ENCODE results near the gene WWOX.

Gene WWOX

DNA sequence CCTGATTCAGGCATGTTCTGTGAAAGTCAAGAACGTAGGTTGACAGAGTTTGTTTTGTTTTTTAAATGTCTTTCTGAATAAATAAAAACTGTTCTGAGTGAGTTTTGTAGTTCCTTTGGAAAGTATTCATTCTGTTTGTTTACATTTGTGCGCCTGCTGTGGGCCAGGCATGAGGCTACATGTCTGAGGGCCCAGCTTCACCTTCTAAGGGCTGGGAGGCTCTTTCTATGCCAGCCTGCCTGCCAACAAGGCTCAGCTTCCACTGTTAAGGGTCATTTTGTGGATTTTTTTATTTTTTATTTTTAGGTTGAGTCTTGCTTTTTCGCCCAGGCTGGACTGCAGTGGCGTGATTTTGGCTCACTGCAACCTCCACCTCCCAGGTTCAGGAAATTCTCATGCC lies 6.1 kb downstream of the WWOX start:
- no peak for DNase-seq (ENCODE audit: low read depth)

DNA sequence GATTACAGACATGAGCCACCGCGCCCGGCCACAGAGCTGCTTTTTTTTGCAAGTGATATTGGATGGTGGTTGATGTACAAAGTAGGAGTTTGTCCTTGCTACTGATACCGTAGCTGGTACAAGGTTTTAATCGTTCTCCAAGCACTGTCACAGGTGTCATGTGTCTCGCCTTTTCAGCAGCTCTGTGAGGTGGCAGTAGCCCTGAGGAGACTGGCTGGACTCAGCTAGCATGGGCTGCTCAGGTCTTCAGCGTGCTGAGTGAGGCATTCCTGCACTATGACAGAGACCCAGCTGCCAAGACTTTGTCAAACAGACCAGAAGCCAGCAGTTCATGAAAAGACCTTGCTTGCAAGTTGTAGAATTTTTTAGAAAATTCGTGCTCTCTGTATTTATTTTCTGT lies 7.2 kb downstream of the WWOX start:
- DNase-seq (ENCODE audit: low read depth): no peak

DNA sequence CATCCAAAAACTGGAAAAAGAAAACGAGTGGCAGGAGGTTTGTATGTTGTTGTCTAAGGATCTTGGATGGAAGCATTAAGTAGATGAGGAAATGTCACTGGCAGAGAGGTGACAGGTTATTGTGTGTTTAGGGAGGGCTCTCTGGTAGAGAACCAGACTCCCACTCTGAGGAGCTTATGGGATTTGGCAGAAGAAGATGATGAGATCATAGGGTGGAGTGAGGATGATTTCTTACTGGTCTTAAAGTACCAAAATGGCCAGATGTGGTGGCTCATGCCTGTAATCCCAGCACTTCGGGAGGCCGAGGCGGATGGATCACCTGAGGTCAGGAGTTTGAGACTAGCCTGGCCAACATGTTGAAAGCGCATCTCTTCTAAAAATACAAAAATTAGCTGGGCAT lies 9.0 kb downstream of the WWOX start:
- DNase-seq (ENCODE audit: low read depth): no peak

DNA sequence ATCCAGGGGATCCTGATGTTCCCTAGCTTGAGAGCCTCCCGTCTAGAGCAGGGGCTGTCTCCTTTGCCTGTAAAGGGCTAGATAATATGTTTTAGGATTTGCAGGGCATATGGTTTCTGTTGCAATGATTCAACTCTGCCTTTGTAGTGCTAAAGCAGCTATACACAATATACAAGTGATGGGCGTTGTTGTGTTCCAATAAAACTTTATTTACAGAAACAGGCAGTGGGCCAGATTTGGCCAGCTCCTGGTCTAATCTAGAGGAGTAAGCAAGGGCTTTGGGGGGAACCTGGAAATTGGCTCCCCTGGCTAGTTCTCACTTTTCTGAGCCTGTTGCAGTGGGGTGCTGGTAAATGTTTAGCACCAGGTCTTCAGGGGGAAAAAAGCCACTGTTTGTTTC lies 13.8 kb downstream of the WWOX start:
- no peak for DNase-seq (ENCODE audit: low read depth)

DNA sequence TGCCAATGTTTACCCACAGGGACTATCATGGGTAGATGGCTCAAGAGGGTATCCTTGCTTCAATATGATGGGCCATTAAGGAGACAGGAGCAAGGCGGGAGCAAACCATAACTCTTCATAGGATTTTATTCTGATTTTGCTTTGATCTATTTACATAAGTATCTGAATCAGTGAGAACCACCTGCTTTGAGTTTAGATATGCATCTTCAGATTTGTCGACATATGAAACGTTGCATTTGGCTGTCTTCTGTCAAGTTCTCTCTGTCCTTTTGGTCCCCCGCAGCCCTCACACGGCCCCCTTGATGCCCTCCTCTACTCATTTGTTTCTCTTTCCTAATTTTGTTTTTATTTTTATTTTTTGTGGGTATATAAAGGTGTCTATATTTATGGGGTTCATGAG lies 16.2 kb downstream of the WWOX start:
- DNase-seq (ENCODE audit: low read depth): no peak

DNA sequence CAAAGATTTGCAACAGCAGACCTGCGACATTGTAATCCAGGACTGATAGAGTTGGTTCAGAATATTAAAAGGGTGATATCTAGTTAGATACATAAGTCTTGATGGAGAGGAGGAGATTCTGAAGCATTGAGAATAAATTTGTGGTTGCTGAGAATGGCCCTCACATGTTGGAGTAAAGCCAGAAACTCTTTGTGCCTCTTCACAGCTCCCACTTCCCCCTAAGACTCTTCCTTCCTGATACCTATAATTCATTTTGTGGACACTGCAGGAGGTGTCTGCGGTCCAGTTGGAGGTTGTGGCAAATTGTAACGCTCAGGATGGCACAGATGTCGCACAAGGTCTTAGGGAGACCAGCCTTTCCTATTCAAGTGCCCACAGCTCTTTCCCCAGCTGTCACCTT lies 17.5 kb downstream of the WWOX start:
- DNase-seq (ENCODE audit: low read depth): no peak

DNA sequence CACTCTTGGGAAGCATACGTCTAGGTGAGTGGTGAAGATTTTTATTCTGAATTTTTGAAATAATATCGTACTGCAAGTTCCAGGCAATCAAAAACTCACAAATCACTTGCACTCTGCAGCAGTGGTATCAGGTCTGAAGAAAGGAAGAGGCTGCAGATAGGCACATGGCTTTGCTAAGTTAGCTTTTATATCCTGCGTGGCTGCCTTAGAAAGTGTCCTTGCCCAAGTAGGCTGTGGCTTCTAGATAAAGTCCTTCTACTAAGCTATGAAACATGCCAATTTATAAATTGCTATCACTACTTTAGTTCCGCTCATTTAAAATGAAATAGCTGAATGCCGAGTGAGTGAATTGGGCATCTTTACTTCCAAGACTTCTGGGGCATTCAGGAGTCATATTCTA lies 17.9 kb downstream of the WWOX start:
- DNase-seq (ENCODE audit: low read depth): no peak

DNA sequence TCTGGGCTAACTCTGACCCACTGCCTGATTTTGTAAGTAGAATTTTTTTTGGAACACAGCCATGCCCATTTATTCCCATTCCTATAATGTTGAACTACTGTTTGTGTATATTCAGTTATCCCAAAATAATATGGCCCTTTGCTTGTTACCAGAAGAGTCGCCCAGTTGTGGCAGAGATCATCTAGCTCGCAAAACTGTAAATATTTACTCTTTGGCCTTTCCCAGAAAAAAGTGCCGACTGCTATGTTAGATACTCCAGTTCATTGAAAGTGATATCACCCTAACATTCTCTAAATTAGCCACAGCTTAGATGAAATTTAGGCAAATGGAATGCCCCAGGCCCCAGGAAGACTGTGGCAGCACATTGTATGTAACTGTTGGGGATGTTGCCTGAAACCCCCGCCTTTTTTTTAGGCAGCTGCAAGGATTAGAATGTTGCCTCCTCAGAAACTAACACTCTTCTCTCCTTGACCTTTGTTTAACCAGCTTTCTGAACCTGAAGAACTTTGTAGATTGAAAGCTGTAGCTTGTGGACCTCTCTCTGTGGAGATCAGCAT lies 19.1 kb downstream of the WWOX start:
- DNase-seq (ENCODE audit: low read depth): no peak

DNA sequence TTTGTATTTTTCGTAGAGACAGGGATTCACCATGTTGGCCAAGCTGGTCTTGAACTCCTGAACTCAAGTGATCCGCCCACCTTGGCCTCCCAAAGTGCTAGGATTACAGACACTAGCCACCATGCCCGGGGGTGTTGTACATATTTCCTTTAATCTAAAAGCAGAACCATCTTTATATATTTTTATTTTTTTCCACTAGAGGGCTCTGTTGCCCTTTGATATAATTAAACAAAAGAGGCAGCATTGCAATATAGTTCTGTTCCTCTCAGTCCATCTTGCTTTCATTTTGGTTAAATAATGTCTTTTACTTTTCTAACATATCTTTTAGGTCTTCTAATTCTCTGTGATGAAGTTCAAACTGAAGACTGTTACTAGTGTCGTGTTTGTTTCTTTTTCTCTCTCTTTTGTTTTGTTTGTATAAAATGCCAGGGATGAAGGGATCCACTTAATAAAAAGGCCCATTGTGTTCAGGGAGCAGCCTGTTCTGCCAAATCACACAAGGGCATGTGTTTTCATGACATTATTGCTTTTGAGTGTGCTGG lies 23.4 kb downstream of the WWOX start:
- peak; percentile 65 for DNase-seq (ENCODE audit: low read depth)

DNA sequence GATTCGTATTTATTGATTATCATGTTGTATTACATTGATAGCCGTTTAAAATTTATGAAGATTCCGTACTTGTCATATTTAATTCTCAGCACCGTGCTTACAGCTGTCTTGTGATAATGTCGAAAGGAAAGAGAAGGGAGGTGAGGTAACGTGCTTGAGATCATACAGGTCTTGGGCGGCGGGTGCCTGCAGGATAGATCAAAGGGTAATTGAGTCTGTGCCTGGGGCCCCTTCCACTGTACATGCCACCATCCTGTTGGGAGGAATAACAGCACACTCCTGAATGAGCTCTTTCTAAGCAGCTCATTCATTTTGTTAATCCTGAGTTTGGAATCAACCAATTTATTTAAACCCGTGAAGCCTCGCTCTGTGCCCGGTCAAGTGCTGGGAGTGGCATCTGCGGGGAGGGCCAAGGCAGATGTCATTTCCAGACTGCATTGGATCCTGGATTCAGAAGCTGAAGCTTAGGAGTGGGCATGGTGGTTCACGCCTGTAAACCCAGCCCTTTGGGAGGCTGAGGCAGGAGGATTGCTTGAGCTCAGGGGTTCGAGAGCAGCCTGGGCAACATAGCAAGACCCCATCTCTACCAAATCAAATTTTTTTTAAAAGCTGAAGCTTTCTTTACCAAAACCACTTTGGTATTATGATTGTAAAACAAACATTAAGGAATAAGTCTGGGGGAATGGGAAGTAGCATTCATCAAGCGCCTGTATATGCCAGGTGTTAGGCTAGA lies 25.8 kb downstream of the WWOX start:
- no peak for DNase-seq (ENCODE audit: low read depth)

DNA sequence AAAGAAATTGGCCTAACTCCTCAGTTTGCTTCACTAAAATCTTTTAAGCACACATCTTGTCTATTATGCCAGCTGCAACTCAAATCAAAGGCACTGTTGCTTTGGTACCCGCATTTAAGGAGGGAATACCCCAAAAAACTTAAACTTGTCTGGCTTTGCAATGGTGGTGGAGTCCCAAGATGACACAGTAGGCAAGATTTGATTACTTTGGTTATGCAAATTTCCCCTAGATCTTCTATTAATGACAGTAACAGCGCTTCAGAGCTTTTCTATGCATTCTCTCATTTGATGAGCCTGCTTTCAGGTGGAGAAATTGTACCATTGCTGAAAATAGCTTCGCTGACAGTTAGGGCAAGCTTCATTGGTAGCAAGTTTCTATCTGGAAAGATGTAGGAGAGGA lies 27.2 kb downstream of the WWOX start:
- DNase-seq (ENCODE audit: low read depth): no peak

DNA sequence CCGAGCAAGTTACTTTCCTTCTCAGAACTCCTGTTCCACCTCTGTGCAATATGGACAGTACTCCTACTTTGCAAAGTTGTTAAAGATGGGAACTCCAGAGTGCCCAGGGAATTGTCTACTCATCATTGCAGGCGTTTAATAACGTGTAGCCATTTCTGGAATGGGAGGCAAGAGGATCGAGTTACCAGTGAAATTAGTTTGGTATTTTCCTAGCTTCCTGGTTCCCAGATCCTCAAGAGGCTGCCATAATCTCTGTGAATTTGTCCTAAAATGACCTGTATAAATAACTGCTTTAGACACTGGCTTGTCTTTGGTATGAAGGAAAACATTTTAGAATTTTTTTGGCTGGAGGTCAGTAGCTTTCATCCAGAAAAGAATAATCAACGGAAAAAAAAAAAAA lies 27.7 kb downstream of the WWOX start:
- DNase-seq (ENCODE audit: low read depth): peak; percentile 64

DNA sequence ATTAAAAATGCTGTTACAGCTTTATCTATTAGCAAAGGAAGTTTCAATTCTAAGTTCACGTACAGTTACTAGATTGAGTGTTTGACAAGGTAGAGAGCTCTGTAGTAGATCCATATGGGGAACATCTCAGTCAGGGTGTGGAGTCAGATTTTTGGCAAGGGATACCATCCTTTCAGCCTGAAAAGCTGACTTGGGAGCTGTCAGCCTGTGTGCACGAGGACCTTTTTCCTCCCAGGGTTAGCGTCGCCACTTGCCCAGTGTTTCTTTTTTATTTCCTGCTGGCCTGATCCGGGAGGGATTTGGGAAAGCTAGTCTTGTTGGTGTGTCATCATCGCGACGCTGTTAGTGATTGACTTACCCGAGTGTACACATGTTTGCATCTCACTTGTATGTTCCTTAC lies 29.5 kb downstream of the WWOX start:
- no peak for DNase-seq (ENCODE audit: low read depth)

DNA sequence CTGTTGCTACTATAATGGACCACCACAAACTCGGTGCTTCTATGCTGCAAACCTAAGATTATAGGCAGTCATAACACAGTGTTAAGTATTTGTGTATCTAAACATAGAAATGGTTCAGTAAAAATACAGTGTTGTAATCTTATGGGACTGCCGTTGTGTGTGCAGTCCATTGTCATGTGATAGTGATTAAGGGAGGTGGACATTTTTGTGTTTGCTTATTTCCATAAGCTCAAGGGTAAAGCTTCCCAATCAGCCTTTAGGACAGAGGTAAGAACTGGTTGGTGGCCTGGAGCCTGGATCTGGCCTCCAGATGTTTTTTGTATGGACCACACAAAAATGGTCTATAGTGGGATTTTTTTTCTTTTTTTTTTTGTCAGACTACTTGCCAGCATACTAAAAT lies 29.9 kb downstream of the WWOX start:
- DNase-seq (ENCODE audit: low read depth): no peak

DNA sequence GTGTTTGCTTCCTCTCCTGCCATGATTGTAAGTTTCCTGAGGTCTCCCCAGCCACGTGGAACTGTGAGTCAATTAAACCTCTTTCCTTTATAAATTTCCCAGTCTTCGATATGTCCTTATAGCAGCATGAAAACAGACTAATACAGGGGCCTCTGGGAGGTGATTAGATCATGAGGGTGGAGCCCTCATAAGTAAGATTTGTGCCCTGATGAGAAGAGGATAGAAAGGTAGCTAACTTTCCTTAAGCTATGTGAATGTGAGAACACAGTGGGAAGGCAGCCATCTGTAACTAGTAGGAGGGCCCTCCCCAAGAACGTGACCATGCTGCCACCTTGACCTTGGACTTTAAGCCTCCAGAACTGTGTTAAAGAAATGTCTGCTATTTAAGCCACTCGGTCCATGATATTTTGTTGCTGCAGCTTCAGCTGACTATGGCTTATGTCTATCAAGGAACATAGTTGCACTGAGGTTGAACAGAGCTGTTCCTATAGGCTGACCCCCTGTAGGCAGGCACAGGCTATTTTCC lies 30.7 kb downstream of the WWOX start:
- DNase-seq (ENCODE audit: low read depth): no peak

DNA sequence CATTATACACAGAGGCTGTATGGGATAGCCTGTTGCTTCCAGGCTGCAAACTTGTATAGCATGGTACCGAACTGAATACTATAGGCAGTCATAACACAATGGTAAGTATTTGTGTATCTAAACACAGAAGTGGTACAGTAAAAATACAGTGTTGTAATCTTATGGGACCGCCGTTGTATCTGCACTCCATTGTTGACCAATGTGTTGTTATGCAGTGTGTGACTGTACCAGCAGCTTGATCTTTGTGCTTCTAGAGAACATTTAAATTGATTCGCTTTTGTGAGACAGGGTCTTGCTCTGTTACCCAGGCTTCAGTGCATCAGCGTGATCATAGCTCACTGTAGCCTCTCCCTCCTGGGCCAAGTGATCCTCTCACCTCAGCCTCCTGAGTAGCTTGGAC lies 31.5 kb downstream of the WWOX start:
- DNase-seq (ENCODE audit: low read depth): no peak

DNA sequence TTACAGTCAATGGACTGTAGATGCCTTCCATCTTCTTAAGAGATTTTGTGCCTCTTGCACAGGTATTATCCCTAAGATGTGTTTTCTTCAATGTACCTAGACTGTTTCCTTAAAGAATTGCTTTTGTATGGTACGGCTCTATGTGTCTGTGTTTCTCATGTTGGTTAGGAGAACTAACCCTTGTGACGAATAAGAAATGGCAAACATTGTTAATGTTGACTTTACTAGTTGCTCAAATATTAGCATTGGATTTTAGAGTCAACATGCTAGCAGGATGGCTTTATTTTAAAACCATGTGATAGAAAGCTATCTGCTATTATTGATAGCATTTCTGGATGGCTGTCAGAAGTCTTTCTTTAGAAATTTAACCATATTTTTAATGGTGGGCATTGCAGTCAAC lies 34.5 kb downstream of the WWOX start:
- DNase-seq (ENCODE audit: low read depth): no peak

DNA sequence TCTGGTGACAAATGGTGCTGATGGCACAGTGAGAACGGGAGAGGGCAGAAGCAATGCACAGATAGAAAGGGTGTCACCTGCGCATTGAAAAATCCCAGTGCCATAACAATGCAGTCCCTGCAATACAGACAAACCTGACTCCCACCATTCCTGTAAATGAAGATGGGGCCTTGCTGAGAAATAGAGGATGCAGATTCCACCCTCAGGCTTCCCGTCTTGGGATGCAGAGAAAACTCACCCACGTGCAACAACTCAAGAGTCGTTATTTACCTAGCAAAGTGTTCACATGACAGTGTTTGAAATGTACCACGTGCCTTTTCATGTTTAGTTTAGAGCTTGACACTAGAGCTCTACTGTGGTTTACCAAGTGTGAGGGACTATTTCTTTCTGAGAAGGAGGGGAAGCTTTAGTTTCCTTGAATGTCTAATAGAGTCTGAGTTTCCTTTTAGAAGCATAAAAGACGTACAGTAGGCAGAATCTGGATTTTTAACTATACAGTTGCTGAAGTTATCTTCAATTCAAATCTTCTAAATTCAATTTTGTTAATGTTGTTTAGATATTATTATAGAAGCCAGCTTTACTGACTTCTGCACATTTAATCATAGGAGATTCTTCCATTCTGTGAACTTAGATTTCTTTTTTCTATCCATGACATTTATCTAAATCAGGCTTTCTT lies 35.6 kb downstream of the WWOX start:
- no peak for DNase-seq (ENCODE audit: low read depth)

DNA sequence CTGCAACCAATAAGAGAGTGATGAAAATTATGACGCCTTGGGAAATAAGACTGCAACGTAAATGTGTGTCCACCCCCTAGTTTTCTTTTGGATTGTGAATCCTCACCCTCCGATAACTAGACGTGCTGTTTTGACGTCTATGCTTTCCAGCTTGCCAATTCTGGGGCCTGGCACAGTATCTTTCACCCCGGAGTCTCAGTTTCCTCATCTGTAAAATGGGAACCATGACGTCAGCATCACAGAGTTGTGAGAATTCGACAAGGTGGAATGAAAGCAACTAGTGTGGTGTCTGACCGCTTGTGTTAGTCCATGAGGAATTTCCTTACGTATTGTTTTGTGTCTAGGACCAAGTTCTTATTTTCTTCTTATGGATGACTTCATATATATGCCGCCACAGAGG lies 37.7 kb downstream of the WWOX start:
- no peak for DNase-seq (ENCODE audit: low read depth)

DNA sequence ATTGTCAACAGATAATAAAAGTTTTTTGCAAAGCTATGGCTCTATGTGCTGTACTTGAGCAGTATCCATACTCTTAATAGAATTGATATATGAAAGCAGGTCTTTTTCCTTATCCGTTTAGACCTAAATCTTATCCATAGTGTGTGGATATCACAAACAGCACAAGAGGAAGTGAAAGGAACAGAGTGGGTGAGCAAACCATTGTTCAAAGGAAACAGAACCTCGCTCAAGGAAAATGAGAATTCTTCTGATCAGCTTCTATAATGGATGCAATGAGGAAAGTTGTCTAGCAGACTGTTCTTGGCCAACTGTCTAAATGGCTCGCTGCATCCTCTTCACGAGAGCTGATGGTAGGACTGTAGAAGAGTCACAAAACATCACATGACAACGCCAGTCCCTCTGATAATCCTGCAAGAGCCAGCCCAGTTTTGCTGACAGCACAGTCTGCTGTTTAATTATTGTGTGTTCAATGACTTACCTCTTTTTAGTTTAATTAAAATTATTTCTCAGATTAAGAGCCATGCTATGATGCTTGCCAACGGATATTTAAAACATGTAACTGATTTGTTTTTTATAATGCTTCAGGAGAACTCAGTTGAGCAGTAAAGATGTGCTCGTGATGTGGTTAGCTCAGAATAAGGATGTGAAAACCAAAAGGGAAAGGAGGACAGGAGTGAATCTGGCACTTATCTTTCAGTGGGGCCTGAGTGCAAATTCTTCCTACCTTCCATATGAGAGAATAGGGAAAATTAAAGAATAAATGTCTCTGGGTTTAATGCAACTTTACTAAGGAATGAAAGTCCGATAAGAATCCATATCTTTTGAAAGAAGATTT lies 38.5 kb downstream of the WWOX start:
- no peak for DNase-seq (ENCODE audit: low read depth)

DNA sequence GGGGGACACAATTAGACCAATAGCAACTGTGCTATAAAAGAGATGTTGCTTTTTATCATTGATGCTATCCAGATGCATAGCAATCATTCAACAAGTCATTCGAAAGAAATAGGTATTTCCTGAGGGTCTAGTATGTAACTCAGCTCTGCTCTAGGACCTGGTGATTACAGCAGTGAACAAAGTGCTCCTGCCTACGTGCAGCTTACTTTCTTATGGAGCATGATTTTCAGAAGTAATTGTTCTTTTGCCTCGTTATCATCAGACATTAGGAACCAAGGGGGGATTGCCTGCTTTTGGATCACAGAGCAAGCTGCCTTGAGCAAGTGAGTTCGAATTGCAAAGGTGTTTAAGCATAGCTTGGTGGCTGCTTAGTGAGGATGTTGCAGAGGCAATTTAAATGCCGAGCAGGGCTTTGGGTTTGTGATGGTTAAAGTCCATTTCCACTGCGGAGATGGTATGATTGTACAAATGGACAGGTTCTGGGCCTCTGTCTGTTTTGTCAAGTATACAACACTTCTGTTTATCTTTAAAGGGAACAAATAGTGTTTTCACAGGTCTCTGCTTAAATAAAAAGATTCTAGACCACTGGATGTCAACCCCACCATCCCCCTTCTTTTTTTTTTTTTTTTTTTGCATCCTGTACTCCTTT lies 41.5 kb downstream of the WWOX start:
- no peak for DNase-seq (ENCODE audit: low read depth)

DNA sequence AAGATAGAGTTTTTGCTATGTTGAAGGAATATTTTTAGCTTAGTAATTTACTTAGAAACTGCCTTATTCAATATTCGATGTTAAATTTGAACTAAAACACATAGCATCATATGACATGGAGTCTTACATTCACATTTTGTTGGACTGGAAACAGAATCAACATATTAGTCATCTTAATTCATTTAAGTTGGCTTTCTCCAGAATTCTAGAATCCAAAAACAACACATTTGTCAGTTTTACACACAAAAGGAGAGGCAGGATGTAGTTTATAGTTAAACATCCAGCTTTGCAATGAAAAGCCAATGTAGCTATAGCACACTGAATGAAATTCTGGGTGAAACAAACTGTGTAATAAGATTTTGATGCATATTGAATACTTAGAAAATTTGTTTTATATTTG lies 43.3 kb downstream of the WWOX start:
- no peak for DNase-seq (ENCODE audit: low read depth)
